Activated B cell treated with CpG ODN at 0.5 μM for 24 hours (primary cell): ENCODE data around the gene GTF2A1. TPM values are rescaled to one million over a fixed set of nuclear protein-coding genes. Genes with fewer than 3 reads are reported as not detected.

ENCODE experiments used
- ATAC-seq: fragments of 200-7000 bp; cut with Tn5 transposase; one replicate; pipeline ENCODE4 v1.10.0; 2021; ENCODE audit warnings: low read depth, mild to moderate bottlenecking, moderate library complexity
- CTCF ChIA-PET: fragments of 350-600 bp; sonication (Branson Sonifier 250); formaldehyde crosslinking; loops from one replicate; lab custom pipeline; 2021; ENCODE audit warnings: antibody characterized with exemption; lab: Charles Lee
- POLR2A ChIA-PET: fragments of 350-600 bp; sonication (Branson Sonifier 250); formaldehyde crosslinking; loops from one replicate; lab custom pipeline; 2021; ENCODE audit warnings: antibody characterized with exemption; lab: Charles Lee
- DNase-seq: peaks from one replicate; pipeline ENCODE4 v3.0.0; 2022
- H3K27ac Mint-ChIP-seq: one replicate; pipeline ENCODE4 v1.8.0; 2020; ENCODE audit warnings: mixed read lengths
- H3K27me3 Mint-ChIP-seq: one replicate; pipeline ENCODE4 v1.8.0; 2021; ENCODE audit warnings: mixed read lengths
- H3K36me3 Mint-ChIP-seq: one replicate; pipeline ENCODE4 v1.8.0; 2021; ENCODE audit warnings: low read depth, mixed read lengths
- H3K4me1 Mint-ChIP-seq: one replicate; pipeline ENCODE4 v1.8.0; 2021; ENCODE audit warnings: mixed read lengths
- H3K4me3 Mint-ChIP-seq: one replicate; pipeline ENCODE4 v1.8.0; 2020; ENCODE audit warnings: mild to moderate bottlenecking, mixed read lengths
- H3K9me3 Mint-ChIP-seq: one replicate; pipeline ENCODE4 v1.8.0; 2020; ENCODE audit warnings: mixed read lengths
- intact Hi-C: fragments of 100-400 bp; cut with micrococcal nuclease; formaldehyde crosslinking; loops from one replicate; pipeline ENCODE4 v1.15.1; 2024
- total RNA-seq: library from RNA; stranded (reverse); gene quantifications from 2 replicates; pipeline ENCODE4 v1.2.3, GENCODE V29; 2022
- TF ChIP-seq, protein P1 (sequence below): fragments of 200-600 bp; IDR thresholded peaks from one replicate; pipeline ENCODE4 v1.8.0; 2022; ENCODE audit warnings: antibody characterized with exemption, mild to moderate bottlenecking

GTF2A1 gene
- total RNA-seq, 1 donor from 2014 or later, result 38.5 TPM

DNA sequence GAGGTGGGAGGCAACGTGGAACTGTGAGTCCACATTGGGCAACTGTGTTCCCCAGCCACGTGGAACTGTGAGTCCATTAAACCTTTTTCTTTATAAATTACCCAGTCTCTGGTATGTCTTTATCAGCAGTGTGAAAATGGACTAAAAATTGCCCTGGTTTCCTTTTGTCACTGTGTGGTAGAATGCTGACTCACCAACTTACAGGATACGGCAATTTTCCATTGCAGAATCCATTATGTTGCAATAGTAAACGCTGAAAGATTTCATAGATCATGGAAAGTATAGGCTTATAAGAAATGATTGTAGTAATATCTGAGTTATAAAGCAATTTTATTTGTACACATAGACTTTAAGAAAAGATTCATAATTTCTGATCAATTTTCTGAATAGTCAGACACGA is 93.0 kb downstream of the GTF2A1 start:
- POLR2A ChIA-PET, result no interaction called here
- Mint-ChIP-seq H3K4me1 (peaks cover 18% of the 10 kb centered on the region), H3K36me3 (no peaks in the 10 kb centered on the region), H3K27me3 (no peaks in the 10 kb centered on the region), H3K27ac (no peak overlapping the region), H3K4me3 (no peak overlapping the region), H3K9me3 (no peaks in the 10 kb centered on the region)
- ATAC-seq, result no peak
- DNase-seq, result no peak
- TF ChIP-seq, protein P1, sequence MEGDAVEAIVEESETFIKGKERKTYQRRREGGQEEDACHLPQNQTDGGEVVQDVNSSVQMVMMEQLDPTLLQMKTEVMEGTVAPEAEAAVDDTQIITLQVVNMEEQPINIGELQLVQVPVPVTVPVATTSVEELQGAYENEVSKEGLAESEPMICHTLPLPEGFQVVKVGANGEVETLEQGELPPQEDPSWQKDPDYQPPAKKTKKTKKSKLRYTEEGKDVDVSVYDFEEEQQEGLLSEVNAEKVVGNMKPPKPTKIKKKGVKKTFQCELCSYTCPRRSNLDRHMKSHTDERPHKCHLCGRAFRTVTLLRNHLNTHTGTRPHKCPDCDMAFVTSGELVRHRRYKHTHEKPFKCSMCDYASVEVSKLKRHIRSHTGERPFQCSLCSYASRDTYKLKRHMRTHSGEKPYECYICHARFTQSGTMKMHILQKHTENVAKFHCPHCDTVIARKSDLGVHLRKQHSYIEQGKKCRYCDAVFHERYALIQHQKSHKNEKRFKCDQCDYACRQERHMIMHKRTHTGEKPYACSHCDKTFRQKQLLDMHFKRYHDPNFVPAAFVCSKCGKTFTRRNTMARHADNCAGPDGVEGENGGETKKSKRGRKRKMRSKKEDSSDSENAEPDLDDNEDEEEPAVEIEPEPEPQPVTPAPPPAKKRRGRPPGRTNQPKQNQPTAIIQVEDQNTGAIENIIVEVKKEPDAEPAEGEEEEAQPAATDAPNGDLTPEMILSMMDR, result no peak
- CTCF ChIA-PET, result no interaction called here
- intact Hi-C loops, result no loop called here

DNA sequence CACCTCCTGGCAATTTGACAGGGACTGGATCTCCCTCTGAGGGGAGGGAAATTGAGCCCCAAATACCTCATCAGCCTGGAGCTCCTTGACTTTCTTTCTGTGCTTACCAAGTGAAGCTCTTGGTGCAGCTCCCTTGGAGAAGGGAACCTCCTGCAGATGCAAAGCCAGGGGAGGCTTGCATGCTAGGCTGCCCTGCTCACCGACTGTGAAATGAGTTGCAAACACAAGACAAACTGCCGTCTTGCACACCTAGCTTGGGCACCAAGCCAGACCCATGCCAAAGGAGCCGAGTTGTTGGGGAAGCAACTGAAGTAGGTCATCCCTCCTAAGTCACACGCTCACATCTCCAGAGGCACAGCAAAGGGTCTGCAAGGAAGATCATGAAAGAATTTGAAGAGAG is 95.2 kb downstream of the GTF2A1 start:
- no peak overlapping the region for H3K27ac Mint-ChIP-seq
- ATAC-seq (no peak), DNase-seq (no peak)
- TF ChIP-seq, protein P1, result no peak
- H3K9me3 Mint-ChIP-seq, result no peaks in the 10 kb centered on the region
- intact Hi-C loops, result no loop called here
- H3K27me3 Mint-ChIP-seq, result no peaks in the 10 kb centered on the region
- CTCF ChIA-PET, result no interaction called here
- H3K4me3 Mint-ChIP-seq, result peak overlapping the region; percentile 13
- peaks cover 34% of the 10 kb centered on the region for H3K4me1 Mint-ChIP-seq
- H3K36me3 Mint-ChIP-seq, result no peaks in the 10 kb centered on the region
- POLR2A ChIA-PET, result no interaction called here

Other genes starting within 250 kb of the GTF2A1 start
- gene STON2, start 179.4 kb upstream of the GTF2A1 start, total RNA-seq, result 0.51 TPM in 1 of 2 replicates, not detected in the other